ENCODE results near the gene TENT4A.
"Not testable (repeated sequence)": the region's sequence is repeated elsewhere in the genome, so short reads cannot be mapped to it uniquely, and the experiment has no call there.

TENT4A gene

GRCh38 chr5:6766604-6767093, 53.4 kb downstream of the TENT4A start:
- in situ Hi-C loops (cut with MboI; ENCODE audit: low sequenced_read_pairs, unreplicated experiment), result no loop called here
- DNase-seq (ENCODE audit: low spot score), result peak; percentile 36
- TF ChIP-seq, protein P1, sequence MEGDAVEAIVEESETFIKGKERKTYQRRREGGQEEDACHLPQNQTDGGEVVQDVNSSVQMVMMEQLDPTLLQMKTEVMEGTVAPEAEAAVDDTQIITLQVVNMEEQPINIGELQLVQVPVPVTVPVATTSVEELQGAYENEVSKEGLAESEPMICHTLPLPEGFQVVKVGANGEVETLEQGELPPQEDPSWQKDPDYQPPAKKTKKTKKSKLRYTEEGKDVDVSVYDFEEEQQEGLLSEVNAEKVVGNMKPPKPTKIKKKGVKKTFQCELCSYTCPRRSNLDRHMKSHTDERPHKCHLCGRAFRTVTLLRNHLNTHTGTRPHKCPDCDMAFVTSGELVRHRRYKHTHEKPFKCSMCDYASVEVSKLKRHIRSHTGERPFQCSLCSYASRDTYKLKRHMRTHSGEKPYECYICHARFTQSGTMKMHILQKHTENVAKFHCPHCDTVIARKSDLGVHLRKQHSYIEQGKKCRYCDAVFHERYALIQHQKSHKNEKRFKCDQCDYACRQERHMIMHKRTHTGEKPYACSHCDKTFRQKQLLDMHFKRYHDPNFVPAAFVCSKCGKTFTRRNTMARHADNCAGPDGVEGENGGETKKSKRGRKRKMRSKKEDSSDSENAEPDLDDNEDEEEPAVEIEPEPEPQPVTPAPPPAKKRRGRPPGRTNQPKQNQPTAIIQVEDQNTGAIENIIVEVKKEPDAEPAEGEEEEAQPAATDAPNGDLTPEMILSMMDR (IDR thresholded peaks at IDR 0.05; ENCODE audit: borderline replicate concordance, control extremely low read depth, extremely low read depth, insufficient read depth, missing control alignments), result no peak

GRCh38 chr5:6767481-6768063, 54.3 kb downstream of the TENT4A start:
- in situ Hi-C loops (cut with MboI; ENCODE audit: low sequenced_read_pairs, unreplicated experiment), result no loop called here
- peak; percentile 20 for DNase-seq (ENCODE audit: low spot score)
- TF ChIP-seq, protein P1 (IDR thresholded peaks at IDR 0.05; ENCODE audit: borderline replicate concordance, control extremely low read depth, extremely low read depth, insufficient read depth, missing control alignments), result no peak

DNA sequence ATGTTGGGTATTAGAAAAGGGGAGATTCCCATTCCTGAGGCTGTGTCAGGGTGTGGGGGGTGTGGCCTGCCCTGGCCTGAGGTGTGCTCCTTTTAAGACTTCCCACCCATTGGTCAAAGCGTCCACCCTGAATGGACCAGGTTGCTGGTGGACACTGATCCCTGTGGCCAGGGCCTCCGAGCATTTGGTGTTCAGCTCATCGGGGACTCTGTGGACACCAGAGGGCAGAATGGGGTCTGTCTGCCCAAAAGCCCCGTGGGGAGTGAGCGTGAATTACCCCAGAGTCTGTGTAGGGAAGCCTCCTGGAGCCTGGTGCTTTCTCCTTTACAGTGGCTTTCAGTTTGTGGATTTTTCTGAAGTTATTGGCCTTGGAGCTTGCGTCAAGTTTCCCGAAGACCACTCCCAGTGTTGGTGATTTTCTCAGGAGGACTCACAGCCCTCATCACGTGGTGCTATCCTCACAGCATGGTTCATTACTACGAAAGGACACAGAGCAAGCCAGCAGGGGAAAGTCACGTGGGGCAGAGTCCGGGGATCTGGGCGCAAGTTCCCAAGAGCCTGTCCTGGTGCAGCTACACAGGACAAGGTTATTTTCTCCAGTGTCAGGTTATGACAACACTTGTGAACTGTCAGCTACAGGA, 55.5 kb downstream of the TENT4A start:
- in situ Hi-C loops (cut with MboI; ENCODE audit: low sequenced_read_pairs, unreplicated experiment), result no loop called here
- no peak for DNase-seq (ENCODE audit: low spot score)
- TF ChIP-seq, protein P1 (IDR thresholded peaks at IDR 0.05; ENCODE audit: borderline replicate concordance, control extremely low read depth, extremely low read depth, insufficient read depth, missing control alignments), result no peak

GRCh38 chr5:6770826-6771607, 57.8 kb downstream of the TENT4A start:
- TF ChIP-seq, protein P1 (IDR thresholded peaks at IDR 0.05; ENCODE audit: borderline replicate concordance, control extremely low read depth, extremely low read depth, insufficient read depth, missing control alignments), result no peak
- no peak for DNase-seq (ENCODE audit: low spot score)

DNA sequence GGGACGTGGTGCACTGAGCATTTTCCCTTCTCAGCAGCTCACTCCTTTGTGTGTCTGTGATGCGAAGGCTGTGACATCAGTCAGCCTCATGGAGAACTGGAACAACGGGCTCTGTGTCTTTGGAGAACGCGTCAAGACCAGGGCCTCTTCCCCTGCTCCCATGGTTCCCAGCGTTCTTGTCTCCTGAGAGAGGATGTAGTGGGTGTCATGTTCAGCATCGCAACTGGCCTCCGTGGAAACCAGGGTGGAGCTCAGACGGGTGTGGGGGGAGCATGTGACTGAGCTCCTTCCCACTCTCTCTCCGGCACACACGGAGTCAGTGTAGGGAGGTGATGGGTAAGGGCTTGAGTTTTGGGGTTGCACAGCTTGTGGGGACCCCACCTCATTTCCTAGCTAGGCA, 59.7 kb downstream of the TENT4A start:
- in situ Hi-C loops (cut with MboI; ENCODE audit: low sequenced_read_pairs, unreplicated experiment), result no loop called here
- DNase-seq (ENCODE audit: low spot score), result no peak
- TF ChIP-seq, protein P1 (IDR thresholded peaks at IDR 0.05; ENCODE audit: borderline replicate concordance, control extremely low read depth, extremely low read depth, insufficient read depth, missing control alignments), result no peak

More at GRCh38 chr5:6770826-6771607, 57.8 kb downstream of the TENT4A start:
- in situ Hi-C loops (cut with MboI; ENCODE audit: low sequenced_read_pairs, unreplicated experiment), result no loop called here

- no peak for DNase-seq (ENCODE audit: low spot score)
- in situ Hi-C loops (cut with MboI; ENCODE audit: low sequenced_read_pairs, unreplicated experiment), result no loop called here
Measured at GRCh38 chr5:6773342-6774035, 60.3 kb downstream of the TENT4A start.

GRCh38 chr5:6774207-6774606, 61.0 kb downstream of the TENT4A start:
- DNase-seq (ENCODE audit: low spot score); in situ Hi-C loops (cut with MboI; ENCODE audit: low sequenced_read_pairs, unreplicated experiment): not testable (repeated sequence)

More at GRCh38 chr5:6773342-6774035, 60.3 kb downstream of the TENT4A start:
- TF ChIP-seq, protein P1 (IDR thresholded peaks at IDR 0.05; ENCODE audit: borderline replicate concordance, control extremely low read depth, extremely low read depth, insufficient read depth, missing control alignments), result no peak

Measured in GM13976 (cell line).